Gastroesophageal sphincter (tissue), 3 donors: ENCODE measurements around the gene KANK4.

Experiments
- CTCF ChIP-seq, 4 experiments: fragments of 200-600 bp in 2 of 4; fragments of 450-650 bp in 2 of 4; sonication (generic) in 1 of 4; IDR thresholded peaks; one replicate each; pipeline ENCODE4 v1.5.1; 2017 to 2019; ENCODE audit warnings: antibody characterized with exemption in 4 of 4, mild to moderate bottlenecking in 2 of 4, moderate library complexity in 2 of 4
- EP300 ChIP-seq: sonication (generic); formaldehyde crosslinking; IDR thresholded peaks from one replicate; pipeline ENCODE4 v1.6.1; 2017; ENCODE audit warnings: antibody characterized with exemption, mild to moderate bottlenecking
- POLR2A ChIP-seq, 2 donors: fragments of 450-650 bp; IDR thresholded peaks; one replicate each; pipeline ENCODE4 v1.6.1; 2017; ENCODE audit warnings: antibody characterized with exemption in 2 of 2, mild to moderate bottlenecking in 2 of 2, moderate library complexity in 1 of 2

- TF ChIP-seq CTCF (IDR thresholded peaks at IDR 0.05), result no peak
- no peak for TF ChIP-seq POLR2A (IDR thresholded peaks at IDR 0.05)
- TF ChIP-seq EP300, result no peak
Measured at GRCh38 chr1:62308606-62309005, 10.6 kb downstream of the KANK4 start.
